Keratinocyte (primary cell): ENCODE data around the gene EIF5AL1.
"Not testable (repeated sequence)": the region's sequence is repeated elsewhere in the genome, so short reads cannot be mapped to it uniquely, and the experiment has no call there.

Source experiments
- CTCF ChIP-seq, 3 experiments: IDR thresholded peaks in 1 of 3; conservative IDR thresholded peaks in 1 of 3; optimal IDR thresholded peaks in 1 of 3; 2 replicates in 2 of 3; 3 replicates in 1 of 3; pipeline versions ENCODE3 to v1.5.1; 2011; ENCODE audit warnings: low read length in 3 of 3, mild to moderate bottlenecking in 3 of 3, moderate library complexity in 2 of 3, control low read depth in 1 of 3, inconsistent platforms in 1 of 3; ENCODE audit not compliant: insufficient read depth in 2 of 3; ENCODE audit errors: extremely low read depth in 1 of 3
- EZH2 ChIP-seq: IDR thresholded peaks from one replicate; pipeline ENCODE4 v1.6.1; 2012; ENCODE audit warnings: inconsistent platforms, mild to moderate bottlenecking, low read length, moderate library complexity

- not testable (repeated sequence) for TF ChIP-seq CTCF (optimal IDR thresholded peaks at IDR 0.05 in 1 of 3, IDR thresholded peaks at IDR 0.05 in 1 of 3, conservative IDR thresholded peaks at IDR 0.05 in 1 of 3; ENCODE audit: extremely low read depth in 1 of 3, insufficient read depth in 2 of 3, low read length in 3 of 3); EZH2
Measured at GRCh38 chr10:79511891-79512583, at the start of gene EIF5AL1.
